ENCODE measurements around the gene NRXN3.

GRCh38 chr14:79351011-79351410 is 1180.8 kb downstream of the NRXN3 start:
- TF ChIP-seq CTCF (conservative IDR thresholded peaks at IDR 0.05; ENCODE audit: low read depth, low read length) (no peak), RFX5 (IDR thresholded peaks at IDR 0.05; ENCODE audit: low read depth, low read length) (no peak), BHLHE40 (IDR thresholded peaks at IDR 0.05; ENCODE audit: low read depth, low read length) (no peak)

All from IMR-90 (cell line).